Measurements from ENCODE around the gene B3GALNT1. TPM values are rescaled to one million over a fixed set of nuclear protein-coding genes. Genes with fewer than 3 reads are reported as not detected.
A peak's percentile ranks its signal among the peaks of the same experiment; 100 is the strongest.

Gene B3GALNT1
- total RNA-seq, 4 donors from 2014 or later, result 0.18 to 0.81 TPM; not detected in 2

GRCh38 chr3:161101609-161102008 is 3.5 kb downstream of the B3GALNT1 start:
- Histone ChIP-seq H3K36me3 (no peaks in the 10 kb centered on the region), H3K4me3 (no peak overlapping the region), H3K27ac (no peak overlapping the region), H3K27me3 (peaks cover 0 to 12% (median 0%) of the 10 kb centered on the region in 3 donors), H3K9me3 (no peaks in the 10 kb centered on the region), H3K4me1 (peaks cover 0 to 8% of the 10 kb centered on the region in 2 donors)
- TF ChIP-seq CTCF (IDR thresholded peaks at IDR 0.05 in 4 of 5, conservative IDR thresholded peaks at IDR 0.05 in 1 of 5) (no peak), POLR2A (IDR thresholded peaks at IDR 0.05) (no peak)
- DNase-seq (no peak), ATAC-seq (no peak)
- intact Hi-C loops (cut with DNase I; ENCODE audit: low total_unique reads), result no loop called here
- in situ Hi-C loops (cut with MboI; ENCODE audit: low sequenced_read_pairs in 4 of 4), result no loop called here

- no peaks in the 10 kb centered on the region for H3K9me3 ChIP-seq
- peaks cover 0 to 8% of the 10 kb centered on the region in 2 donors for H3K4me1 ChIP-seq
- DNase-seq, result no peak
- TF ChIP-seq POLR2A (IDR thresholded peaks at IDR 0.05) (no peak), CTCF (IDR thresholded peaks at IDR 0.05 in 4 of 5, conservative IDR thresholded peaks at IDR 0.05 in 1 of 5) (no peak)
- no peak overlapping the region for H3K4me3 ChIP-seq
- in situ Hi-C loops (cut with MboI; ENCODE audit: low sequenced_read_pairs in 4 of 4) (no loop called here), intact Hi-C loops (cut with DNase I; ENCODE audit: low total_unique reads) (no loop called here)
- H3K27ac ChIP-seq, result no peak overlapping the region
- H3K27me3 ChIP-seq, result peaks cover 0 to 12% (median 0%) of the 10 kb centered on the region in 3 donors
- H3K36me3 ChIP-seq, result no peaks in the 10 kb centered on the region
- no peak for ATAC-seq
Observed at GRCh38 chr3:161100994-161101393, 4.2 kb downstream of the B3GALNT1 start.

- TF ChIP-seq CTCF (IDR thresholded peaks at IDR 0.05 in 4 of 5, conservative IDR thresholded peaks at IDR 0.05 in 1 of 5), result peak in 1 of 5 experiments; percentile 23
- TF ChIP-seq POLR2A (IDR thresholded peaks at IDR 0.05), result no peak
- H3K36me3 ChIP-seq, result no peaks in the 10 kb centered on the region
- no peaks in the 10 kb centered on the region for H3K4me1 ChIP-seq
- intact Hi-C loops (cut with DNase I; ENCODE audit: low total_unique reads), result no loop called here
- ATAC-seq, result no peak
- in situ Hi-C loops (cut with MboI; ENCODE audit: low sequenced_read_pairs in 4 of 4), result no loop called here
- H3K4me3 ChIP-seq, result no peak overlapping the region
- no peak for DNase-seq
- no peaks in the 10 kb centered on the region for H3K9me3 ChIP-seq
- no peak overlapping the region for H3K27ac ChIP-seq
- H3K27me3 ChIP-seq, result no peaks in the 10 kb centered on the region
Observed at GRCh38 chr3:161096771-161097367, 8.3 kb downstream of the B3GALNT1 start.

- in situ Hi-C loops (cut with MboI; ENCODE audit: low sequenced_read_pairs in 4 of 4), result no loop called here
- no peak for ATAC-seq
- H3K36me3 ChIP-seq, result no peaks in the 10 kb centered on the region
- no peak overlapping the region for H3K27ac ChIP-seq
- DNase-seq, result no peak
- H3K27me3 ChIP-seq, result no peaks in the 10 kb centered on the region
- H3K4me3 ChIP-seq, result no peak overlapping the region
- H3K9me3 ChIP-seq, result no peaks in the 10 kb centered on the region
- TF ChIP-seq CTCF (IDR thresholded peaks at IDR 0.05 in 4 of 5, conservative IDR thresholded peaks at IDR 0.05 in 1 of 5), result no peak
- no peaks in the 10 kb centered on the region for H3K4me1 ChIP-seq
- intact Hi-C loops (cut with DNase I; ENCODE audit: low total_unique reads), result no loop called here
Observed at GRCh38 chr3:161093895-161094294, 11.3 kb downstream of the B3GALNT1 start.

GRCh38 chr3:161084277-161084676 is 20.9 kb downstream of the B3GALNT1 start:
- no peaks in the 10 kb centered on the region for H3K9me3 ChIP-seq
- no peak for ATAC-seq
- peaks cover 0 to 4% of the 10 kb centered on the region in 2 donors for H3K4me1 ChIP-seq
- H3K27me3 ChIP-seq, result no peaks in the 10 kb centered on the region
- intact Hi-C loops (cut with DNase I; ENCODE audit: low total_unique reads) (loop anchor here (10.0 kb wide), 1 partner anchor 389 kb away; no protein-coding TSS in a partner anchor), in situ Hi-C loops (cut with MboI; ENCODE audit: low sequenced_read_pairs in 4 of 4) (no loop called here)
- no peak overlapping the region for H3K27ac ChIP-seq
- no peak for DNase-seq
- H3K4me3 ChIP-seq, result no peak overlapping the region
- no peak for TF ChIP-seq CTCF (IDR thresholded peaks at IDR 0.05 in 4 of 5, conservative IDR thresholded peaks at IDR 0.05 in 1 of 5)
- TF ChIP-seq POLR2A (IDR thresholded peaks at IDR 0.05), result no peak
- no peaks in the 10 kb centered on the region for H3K36me3 ChIP-seq

Data from gastrocnemius medialis (tissue), 4 donors.